ENCODE data around the gene A3GALT2.
A peak's percentile ranks its signal among the peaks of the same experiment; 100 is the strongest.
"Not testable (repeated sequence)": the region's sequence is repeated elsewhere in the genome, so short reads cannot be mapped to it uniquely, and the experiment has no call there.

The A3GALT2 gene

DNA sequence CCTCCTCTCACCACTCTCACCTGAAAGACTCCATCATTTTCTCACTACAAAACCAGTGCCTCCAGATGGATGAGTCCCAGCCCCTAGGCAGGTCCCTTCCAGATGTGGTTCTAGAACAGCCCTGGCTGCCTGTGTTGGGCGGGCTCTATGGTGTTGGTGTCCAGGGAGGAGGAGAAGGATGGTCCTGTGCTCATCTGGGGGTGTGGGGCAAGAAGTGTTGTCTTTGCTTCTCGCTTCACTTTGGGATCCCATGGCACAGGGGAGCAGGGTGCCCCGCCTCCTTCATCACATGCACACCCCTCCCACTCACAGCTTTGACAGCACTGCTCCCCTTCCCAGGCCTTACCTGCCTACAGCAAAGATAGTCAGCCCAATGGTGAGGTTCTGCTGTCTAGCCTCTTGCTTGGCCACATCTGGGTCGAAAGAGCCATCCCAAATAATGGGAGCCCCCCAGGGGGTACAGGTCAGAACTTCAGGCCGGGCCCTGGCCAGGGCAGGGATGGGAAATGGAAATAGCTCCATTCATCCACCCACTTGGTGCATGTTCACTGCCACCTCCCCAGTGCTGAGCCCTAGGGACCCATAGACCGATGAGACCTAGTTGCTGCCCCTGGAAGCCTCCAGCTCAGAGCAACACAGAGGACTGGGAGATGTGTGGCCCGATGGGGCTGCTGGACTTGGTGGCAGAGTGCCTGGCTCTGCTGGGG is 9.0 kb downstream of the A3GALT2 start:
- DNase-seq (ENCODE audit: low read depth), result no peak

DNA sequence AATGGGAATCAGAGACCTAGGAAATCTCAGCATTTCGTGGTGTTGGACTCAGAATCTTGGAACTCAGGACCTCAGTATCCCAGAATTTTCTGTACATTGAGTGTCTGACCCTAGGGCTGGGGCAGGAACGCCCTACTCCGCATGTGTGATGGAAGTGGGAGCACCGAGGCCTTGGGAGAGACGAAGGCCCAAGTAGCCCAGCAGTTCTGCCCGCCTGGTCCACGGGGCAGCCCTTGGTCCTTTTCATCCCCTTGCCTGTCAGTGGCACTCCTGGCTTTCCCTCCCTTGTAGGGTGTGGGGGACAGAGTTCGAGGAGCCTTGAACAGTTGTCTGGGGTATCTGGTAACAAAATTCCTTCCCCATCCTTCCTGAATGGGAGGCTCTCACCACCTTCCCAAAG is 10.2 kb downstream of the A3GALT2 start:
- no peak for DNase-seq (ENCODE audit: low read depth)

DNA sequence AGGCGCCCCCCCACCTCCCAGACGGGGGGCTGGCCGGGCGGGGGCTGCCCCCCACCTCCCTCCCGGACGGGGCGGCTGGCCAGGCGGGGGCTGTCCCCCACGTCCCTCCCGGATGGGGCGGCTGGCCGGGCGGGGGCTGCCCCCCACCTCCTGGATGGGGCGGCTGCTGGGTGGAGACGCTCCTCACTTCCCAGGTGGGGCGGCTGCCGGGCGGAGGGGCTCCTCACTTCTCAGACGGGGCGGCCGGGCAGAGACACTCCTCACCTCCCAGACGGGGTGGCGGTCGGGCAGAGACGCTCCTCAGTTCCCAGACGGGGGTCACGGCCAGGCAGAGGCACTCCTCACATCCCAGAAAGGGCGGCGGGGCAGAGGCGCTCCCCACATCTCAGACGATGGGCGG is 11.5 kb downstream of the A3GALT2 start:
- DNase-seq (ENCODE audit: low read depth), result not testable (repeated sequence)

GRCh38 chr1:33307494-33307864 is 13.4 kb downstream of the A3GALT2 start:
- DNase-seq (ENCODE audit: low read depth), result no peak

DNA sequence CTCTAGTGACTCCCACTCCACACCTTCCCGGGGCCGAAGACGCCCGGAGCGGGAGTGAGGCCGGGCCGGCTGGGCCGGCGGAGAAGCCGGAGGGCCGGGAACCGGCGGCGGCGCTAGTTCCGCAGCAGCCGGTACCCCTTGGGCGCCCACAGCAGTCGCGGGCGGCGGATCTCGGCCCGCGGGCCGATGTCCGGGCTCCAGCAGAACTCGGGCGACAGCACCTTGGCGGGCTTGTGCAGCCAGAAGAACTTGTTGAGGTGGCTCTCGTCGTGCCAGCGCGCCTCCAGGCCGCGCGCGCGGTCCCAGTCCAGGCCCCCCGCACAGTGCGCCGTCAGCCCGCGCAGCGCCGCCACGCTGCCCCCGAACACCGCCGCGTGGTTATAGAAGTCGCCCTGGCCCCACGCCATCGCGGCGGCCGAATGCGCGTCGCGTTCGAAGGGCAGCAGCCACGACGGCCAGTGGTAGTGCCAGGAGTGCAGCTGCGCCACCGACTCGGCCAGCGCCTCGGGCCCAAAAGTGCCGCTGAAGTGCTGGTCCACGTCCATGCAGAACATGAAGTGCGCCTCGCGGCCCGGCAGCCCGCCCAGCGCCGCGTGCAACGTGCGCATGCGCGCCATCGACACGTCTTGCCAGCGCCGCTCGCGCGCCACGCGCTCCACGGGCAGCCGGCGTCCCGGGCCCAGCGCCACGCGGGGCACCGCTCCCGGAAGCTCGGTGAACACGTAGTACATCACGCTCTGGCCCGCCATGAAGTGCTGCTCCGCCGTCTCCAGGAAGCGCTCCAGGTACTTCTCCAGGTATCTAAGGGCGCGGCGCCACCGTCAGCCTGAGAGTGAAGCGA is 14.0 kb downstream of the A3GALT2 start:
- DNase-seq (ENCODE audit: low read depth), result no peak

- no peak for DNase-seq (ENCODE audit: low read depth)
These were observed 14.9 kb downstream of the A3GALT2 start for GRCh38 chr1:33305816-33306652.

DNA sequence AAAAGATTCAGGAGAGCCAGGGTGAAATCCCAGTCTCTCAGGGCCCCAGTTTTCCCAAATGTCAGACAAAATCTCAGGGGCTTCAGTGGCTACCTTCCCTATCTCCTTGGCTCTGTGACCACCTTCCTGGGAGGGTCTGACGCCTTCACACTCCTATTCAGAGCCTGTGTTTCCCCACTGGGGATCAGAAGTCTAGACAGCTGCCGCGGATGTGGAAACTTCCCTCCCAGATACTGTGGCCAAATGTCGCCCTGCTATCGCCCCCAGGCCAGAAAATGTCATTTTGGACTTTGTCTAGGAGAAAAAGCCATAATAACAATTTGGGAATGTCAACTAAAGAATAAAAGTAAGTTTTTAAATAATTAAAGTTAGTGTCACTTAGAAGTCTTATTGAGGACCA is 15.9 kb downstream of the A3GALT2 start:
- DNase-seq (ENCODE audit: low read depth), result no peak

- no peak for DNase-seq (ENCODE audit: low read depth)
These were observed 18.6 kb downstream of the A3GALT2 start for GRCh38 chr1:33302325-33302724.

GRCh38 chr1:33301273-33301984 is 19.5 kb downstream of the A3GALT2 start:
- no peak for DNase-seq (ENCODE audit: low read depth)

GRCh38 chr1:33300673-33301072 is 20.2 kb downstream of the A3GALT2 start:
- DNase-seq (ENCODE audit: low read depth), result no peak

GRCh38 chr1:33299461-33300155 is 21.3 kb downstream of the A3GALT2 start:
- no peak for DNase-seq (ENCODE audit: low read depth)

DNA sequence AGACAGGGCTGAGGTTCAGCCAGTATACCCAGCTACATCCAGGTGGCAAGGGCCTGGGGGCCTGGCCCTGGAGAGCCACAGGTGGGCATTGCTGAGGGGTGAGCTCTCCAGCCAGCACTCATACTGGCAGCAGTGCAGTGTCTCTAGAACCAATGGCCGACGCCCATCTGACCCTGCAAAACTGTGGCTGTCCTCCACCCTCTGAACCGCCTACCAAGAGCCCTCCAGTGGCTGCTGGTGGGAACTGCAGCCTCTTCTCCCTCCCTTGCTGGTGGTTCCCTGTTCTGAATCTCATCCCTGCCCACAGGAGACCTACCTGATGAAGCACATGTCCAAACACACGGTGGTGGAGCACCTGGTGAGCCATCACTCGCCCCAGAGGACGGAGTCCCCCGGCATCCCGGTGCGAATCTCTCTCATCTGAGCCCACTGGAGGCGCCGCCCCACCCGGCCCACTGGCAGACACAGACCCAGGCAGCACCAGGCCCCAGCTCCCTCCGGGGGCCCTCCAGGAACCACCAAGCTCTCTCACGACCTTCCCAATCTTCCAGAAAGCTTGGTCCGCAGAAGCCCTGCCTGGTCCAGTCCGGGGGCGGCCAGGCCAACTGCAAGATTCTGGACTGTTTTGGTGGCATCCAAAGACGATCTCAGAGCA is 22.1 kb downstream of the A3GALT2 start:
- peak; percentile 24 for DNase-seq (ENCODE audit: low read depth)

DNA sequence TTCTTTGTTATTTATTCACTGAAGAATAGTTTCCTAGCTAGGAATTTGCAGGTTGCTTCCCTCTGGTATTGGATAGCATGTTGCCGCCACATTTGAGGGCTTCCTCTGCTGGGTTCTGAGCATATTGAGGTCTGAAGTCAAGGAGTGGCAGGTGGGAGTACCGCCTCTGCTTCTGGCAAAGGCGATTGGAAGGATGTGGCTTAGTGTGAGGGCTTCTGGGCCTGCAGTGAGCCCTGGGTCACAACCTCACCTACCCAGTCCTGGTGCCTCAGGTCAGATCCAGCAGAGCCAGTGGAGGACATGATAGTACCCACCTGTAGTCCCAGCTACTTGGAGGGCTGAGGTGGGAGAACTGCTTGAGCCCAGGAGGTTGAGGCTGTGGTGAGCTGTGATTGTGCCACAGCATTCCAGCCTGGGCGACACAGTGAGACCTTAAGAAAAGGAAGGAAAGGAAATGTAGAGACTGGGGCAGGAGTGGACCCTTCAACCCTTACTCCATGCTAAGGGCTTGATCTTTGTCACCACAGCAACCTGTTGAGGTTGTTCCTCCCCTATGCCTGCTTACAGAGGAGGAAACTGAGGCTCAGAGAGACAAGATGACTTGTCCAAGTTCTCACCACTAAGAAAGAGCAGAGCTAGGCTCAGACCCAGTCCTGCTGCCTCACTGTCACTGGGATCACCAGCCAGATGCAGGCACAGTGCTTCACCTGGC is 22.8 kb downstream of the A3GALT2 start:
- no peak for DNase-seq (ENCODE audit: low read depth)

DNA sequence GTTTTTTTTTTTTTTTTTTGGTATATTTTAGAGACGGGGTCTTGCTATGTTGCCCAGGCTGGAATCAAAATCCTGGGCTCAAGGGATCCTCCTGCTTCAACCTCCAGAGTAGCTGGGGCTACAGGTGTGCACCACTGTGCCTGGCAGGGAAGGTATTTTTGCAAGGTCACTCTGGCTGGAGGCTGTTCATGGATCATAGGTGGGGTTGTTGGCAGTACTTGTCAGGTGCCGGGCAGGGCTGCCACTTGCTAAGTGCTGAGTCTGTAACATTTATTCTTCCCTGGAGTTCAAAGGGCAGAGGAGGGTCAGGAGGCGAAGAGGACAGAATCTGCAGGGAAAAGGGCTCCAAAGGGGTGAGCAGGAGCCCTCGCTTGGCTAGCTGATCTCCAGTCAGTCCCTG is 24.1 kb downstream of the A3GALT2 start:
- no peak for DNase-seq (ENCODE audit: low read depth)

- no peak for DNase-seq (ENCODE audit: low read depth)
These were observed 24.8 kb downstream of the A3GALT2 start for GRCh38 chr1:33296082-33296458.

DNA sequence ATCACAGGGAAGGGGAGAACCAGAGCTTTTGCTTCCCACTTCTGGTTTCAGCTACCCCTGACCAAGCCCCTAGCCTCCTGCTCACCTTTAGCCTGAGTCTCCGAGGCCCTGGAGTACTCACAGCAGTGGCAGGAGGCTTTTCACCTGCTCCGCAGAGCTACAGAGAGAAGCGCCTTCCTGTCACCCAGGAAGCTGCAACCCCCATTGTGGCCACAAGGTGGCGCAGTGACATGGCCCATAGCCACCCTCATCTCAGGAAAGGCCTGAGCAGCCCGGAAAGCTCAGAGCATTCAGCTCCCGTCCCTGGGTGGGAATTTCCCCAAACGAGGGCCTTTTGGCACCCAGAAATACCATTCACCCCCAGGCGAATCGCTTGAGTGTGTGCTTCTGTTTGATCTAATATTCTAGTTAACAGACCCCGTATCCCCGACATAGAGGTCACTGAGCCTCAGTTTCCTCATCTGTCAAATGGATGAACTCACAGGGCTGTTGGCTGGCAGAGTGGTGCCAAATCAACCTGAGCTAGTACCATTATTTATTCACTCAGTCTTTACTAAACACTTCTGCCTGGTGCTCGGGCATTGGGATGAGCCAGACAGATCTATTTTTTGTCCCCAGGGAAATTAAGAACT is 25.3 kb downstream of the A3GALT2 start:
- peak; percentile 36 for DNase-seq (ENCODE audit: low read depth)

DNA sequence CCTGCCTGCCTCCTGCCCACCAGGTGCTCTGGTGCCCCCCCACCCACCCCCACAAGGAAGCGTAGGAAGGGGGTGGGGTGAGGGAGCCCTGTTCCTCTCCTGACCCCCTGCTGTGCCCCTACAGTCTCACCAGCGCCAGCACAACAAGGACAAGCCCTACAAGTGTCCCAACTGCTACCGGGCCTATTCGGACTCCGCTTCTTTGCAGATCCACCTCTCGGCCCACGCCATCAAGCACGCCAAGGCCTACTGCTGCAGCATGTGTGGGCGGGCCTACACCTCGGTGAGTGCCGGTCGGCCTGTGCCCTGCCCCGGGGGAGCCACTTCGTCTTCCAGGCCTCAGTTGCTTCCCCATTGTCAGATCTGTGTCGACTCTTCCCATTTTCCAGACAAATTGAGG is 25.9 kb downstream of the A3GALT2 start:
- DNase-seq (ENCODE audit: low read depth), result no peak

DNA sequence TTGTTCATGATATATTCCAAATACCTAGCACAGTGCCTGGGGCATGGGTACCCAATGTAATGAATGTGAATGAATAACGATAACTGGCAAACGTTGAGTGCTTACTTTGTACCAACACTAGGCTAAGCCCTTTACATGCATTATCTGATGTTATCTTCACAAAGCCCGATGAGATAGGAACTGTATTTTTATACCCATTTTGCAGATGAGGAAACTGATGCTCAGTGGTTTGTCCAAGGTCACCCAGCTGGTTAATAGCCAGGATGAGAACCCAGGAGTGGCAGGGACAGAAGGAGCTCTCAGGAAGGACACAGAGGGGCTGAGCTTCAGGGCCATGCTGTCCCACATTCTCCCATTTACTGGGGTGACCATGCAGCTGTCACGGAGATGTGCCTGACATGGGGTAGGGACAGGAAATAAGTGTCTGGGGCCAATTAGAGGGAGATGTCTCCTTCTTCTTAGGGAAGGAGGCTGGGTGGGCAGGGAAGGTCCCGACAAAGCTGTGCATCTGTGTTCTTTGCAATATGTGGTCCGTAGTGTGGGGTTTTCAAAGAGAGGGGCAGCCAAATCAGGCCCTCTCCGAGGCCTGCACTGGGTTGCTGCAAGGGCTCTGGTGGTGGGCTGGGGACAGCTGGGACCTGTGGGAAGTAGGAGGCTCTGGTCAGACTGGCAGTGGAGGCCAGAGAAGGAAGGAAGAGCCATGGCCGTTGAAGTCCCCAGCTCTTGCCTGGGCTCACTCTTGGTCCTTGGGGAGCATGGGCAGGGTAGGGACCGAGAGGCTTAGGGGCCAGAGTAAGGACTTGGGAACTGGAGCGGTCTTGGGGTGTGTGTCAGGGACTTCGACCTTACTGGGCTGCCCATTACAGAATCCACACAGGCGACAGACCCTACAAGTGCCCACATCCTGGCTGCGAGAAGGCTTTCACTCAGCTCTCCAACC is 26.6 kb downstream of the A3GALT2 start:
- DNase-seq (ENCODE audit: low read depth), result no peak
